B cell (primary cell): Measurements from ENCODE around the gene XRRA1. TPM values are rescaled to one million over a fixed set of nuclear protein-coding genes. Genes with fewer than 3 reads are reported as not detected.

Experiments
- ATAC-seq: fragments of 200-7000 bp; cut with Tn5 transposase; one replicate; pipeline ENCODE4 v1.10.0; 2021; ENCODE audit warnings: low read depth, mild to moderate bottlenecking, moderate number of reproducible peaks, moderate library complexity
- CTCF ChIA-PET: fragments of 350-600 bp; sonication (Branson Sonifier 250); formaldehyde crosslinking; loops from one replicate; lab custom pipeline; 2021; ENCODE audit warnings: antibody characterized with exemption, inconsistent platforms; lab: Charles Lee
- POLR2A ChIA-PET: fragments of 350-600 bp; sonication (Branson Sonifier 250); formaldehyde crosslinking; loops from one replicate; lab custom pipeline; 2021; ENCODE audit warnings: antibody characterized with exemption; lab: Charles Lee
- DNase-seq: peaks from one replicate; pipeline ENCODE4 v3.0.0; 2013
- H2AFZ ChIP-seq: 2 replicates; pipeline ENCODE4 v1.6.1; 2012; ENCODE audit warnings: mild to moderate bottlenecking, low read depth, low read length; ENCODE audit not compliant: insufficient read depth, poor library complexity, severe bottlenecking
- H3K27ac ChIP-seq, 2 donors: 1 replicate in 1 of 2; 2 replicates in 1 of 2; pipeline ENCODE4 v1.5.1; 2012 to 2013; ENCODE audit warnings: low read length in 2 of 2, mild to moderate bottlenecking in 2 of 2, moderate library complexity in 1 of 2
- H3K27me3 ChIP-seq, 4 experiments: fragments of 200-600 bp in 1 of 4; sonication (generic) in 1 of 4; replicated peaks in 1 of 4; 1 replicate in 2 of 4; 2 replicates in 2 of 4; pipeline versions ENCODE4 v1.6.1 to v1.7.0; 2013 to 2016; ENCODE audit warnings: low read length in 3 of 4, mild to moderate bottlenecking in 2 of 4, mixed read lengths in 1 of 4, moderate library complexity in 1 of 4; ENCODE audit not compliant: insufficient read depth in 4 of 4, control insufficient read depth in 3 of 4; ENCODE audit errors: control extremely low read depth in 1 of 4
- H3K36me3 ChIP-seq, 2 experiments: replicated peaks in 1 of 2; 1 replicate in 1 of 2; 2 replicates in 1 of 2; pipeline versions ENCODE4 v1.6.1 to v1.7.1; 2013; ENCODE audit warnings: low read length in 1 of 2; ENCODE audit not compliant: insufficient read depth in 2 of 2, control insufficient read depth in 1 of 2; ENCODE audit errors: control extremely low read depth in 1 of 2, extremely low read depth in 1 of 2
- H3K4me1 ChIP-seq, 2 donors: fragments of 200-600 bp in 1 of 2; sonication (generic) in 1 of 2; 1 replicate in 1 of 2; 2 replicates in 1 of 2; pipeline versions ENCODE4 v1.5.1 to v1.6.1; 2013 to 2017; ENCODE audit warnings: low read length in 2 of 2; ENCODE audit not compliant: control insufficient read depth in 2 of 2, insufficient read depth in 2 of 2
- H3K4me2 ChIP-seq: replicated peaks from 2 replicates; pipeline ENCODE3; 2012; ENCODE audit warnings: mild to moderate bottlenecking, low read depth, low read length; ENCODE audit not compliant: poor library complexity, severe bottlenecking
- H3K4me3 ChIP-seq, 5 experiments: fragments of 200-600 bp in 1 of 5; sonication (generic) in 1 of 5; 1 replicate in 3 of 5; 2 replicates in 2 of 5; pipeline versions ENCODE4 v1.5.1 to v1.7.0; 2011 to 2016; ENCODE audit warnings: low read length in 4 of 5, mild to moderate bottlenecking in 4 of 5, low read depth in 2 of 5, control low read depth in 1 of 5, moderate library complexity in 1 of 5; ENCODE audit not compliant: insufficient read depth in 1 of 5; ENCODE audit errors: control extremely low read depth in 1 of 5, extremely low read depth in 1 of 5
- H3K79me2 ChIP-seq: fragments of 200-600 bp; sonication (generic); one replicate; pipeline ENCODE4 v1.6.0; 2016; ENCODE audit warnings: low read length; ENCODE audit not compliant: control insufficient read depth, insufficient read depth
- H3K9ac ChIP-seq: fragments of 200-600 bp; sonication (generic); 2 replicates; pipeline ENCODE4 v1.6.1; 2017; ENCODE audit warnings: mild to moderate bottlenecking, low read length, moderate library complexity
- H3K9me3 ChIP-seq, 3 donors: one replicate each; pipeline versions ENCODE4 v1.6.1 to v1.7.1; 2013; ENCODE audit warnings: low read length in 2 of 3; ENCODE audit not compliant: control insufficient read depth in 2 of 3, insufficient read depth in 1 of 3; ENCODE audit errors: control extremely low read depth in 1 of 3
- H4K20me1 ChIP-seq: 2 replicates; pipeline ENCODE4 v1.6.0; 2012; ENCODE audit warnings: mild to moderate bottlenecking, low read length; ENCODE audit not compliant: insufficient read depth, control insufficient read depth, poor library complexity, severe bottlenecking
- H3K27ac Mint-ChIP-seq: one replicate; pipeline ENCODE4 v1.8.0; 2021; ENCODE audit warnings: mixed read lengths
- H3K27me3 Mint-ChIP-seq: one replicate; pipeline ENCODE4 v1.8.0; 2021; ENCODE audit warnings: mixed read lengths
- H3K4me1 Mint-ChIP-seq: one replicate; pipeline ENCODE4 v1.8.0; 2021; ENCODE audit warnings: mixed read lengths
- H3K4me3 Mint-ChIP-seq: one replicate; pipeline ENCODE4 v1.8.0; 2021; ENCODE audit warnings: mixed read lengths
- H3K9me3 Mint-ChIP-seq: one replicate; pipeline ENCODE4 v1.8.0; 2022; ENCODE audit warnings: mixed read lengths; ENCODE audit not compliant: insufficient read depth
- EZH2 ChIP-seq: IDR thresholded peaks from 2 replicates; pipeline ENCODE4 v1.6.1; 2012; ENCODE audit warnings: borderline replicate concordance, low read depth, mild to moderate bottlenecking, moderate library complexity, low read length; ENCODE audit not compliant: insufficient read depth, poor library complexity, severe bottlenecking
- WGBS: methylation state at CpG from one replicate; pipeline ENCODE4 v1.1.5; 2013; ENCODE audit warnings: missing lambda C conversion rate; ENCODE audit not compliant: insufficient coverage; 5-methylcytosine and 5-hydroxymethylcytosine counted together
- intact Hi-C: fragments of 100-400 bp; cut with micrococcal nuclease; formaldehyde crosslinking; loops from one replicate; pipeline ENCODE4 v1.10.0; 2022
- polyA plus RNA-seq: library from polyadenylated mRNA; depleted of rRNA; stranded (reverse); fragments of >200 nt; gene quantifications from 2 replicates; pipeline ENCODE4 v1.2.3, GENCODE V29; 2012
- total RNA-seq, 2 donors: library from RNA; stranded (reverse); fragments of 120-200 nt in 1 of 2; gene quantifications; 1 replicate in 1 of 2; 2 replicates in 1 of 2; pipeline versions ENCODE4 v1.2.3 to v1.2.4, GENCODE V29; 2013 to 2022
- TF ChIP-seq, protein P1 (sequence below): fragments of 200-600 bp; IDR thresholded peaks from one replicate; pipeline ENCODE4 v1.8.0; 2022; ENCODE audit warnings: antibody characterized with exemption, mild to moderate bottlenecking

The XRRA1 gene
- total and polyA plus RNA-seq, 2 donors (not counting 1 experiment from before 2014, with no cell fraction given) = 6.9 to 80.8 TPM

DNA sequence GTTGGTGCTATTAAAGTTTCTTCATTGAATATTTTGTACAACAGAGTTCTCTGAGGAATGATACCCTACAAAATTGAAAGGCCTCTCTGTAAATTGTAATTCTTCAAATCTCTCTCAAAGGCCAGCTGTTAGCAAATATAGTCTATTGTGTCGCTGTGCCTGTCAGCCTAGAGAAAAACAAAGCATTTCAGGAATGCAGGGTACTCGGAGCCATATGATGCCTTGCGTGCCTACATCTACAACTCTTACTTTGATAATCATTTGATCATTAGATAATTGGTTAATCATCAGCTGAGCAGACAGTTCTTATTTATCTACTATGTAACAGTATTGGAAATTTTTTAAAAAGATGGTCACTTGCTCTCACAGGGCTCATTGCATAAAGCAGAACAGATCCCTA lies 132.9 kb downstream of the XRRA1 start:
- Histone ChIP-seq H3K36me3 (peaks cover 18 to 64% of the 10 kb centered on the region in 2 experiments), H3K27ac (no peak overlapping the region), H3K27me3 (no peaks in the 10 kb centered on the region), H3K9me3 (no peaks in the 10 kb centered on the region), H3K4me1 (no peaks in the 10 kb centered on the region), H3K79me2 (peaks cover 21% of the 10 kb centered on the region), H3K4me2 (no peak overlapping the region), H3K4me3 (no peak overlapping the region), H4K20me1 (peaks cover 7% of the 10 kb centered on the region), H3K9ac (no peak overlapping the region), H2AFZ (no peak overlapping the region)
- no peak for ATAC-seq
- DNase-seq = no peak
- intact Hi-C loops = no loop called here
- no peaks in the 10 kb centered on the region for H3K4me1 Mint-ChIP-seq
- CTCF ChIA-PET = interaction anchor here (0.9 kb wide), 1 partner anchor 113 kb away, joined by 3 read pairs; no protein-coding TSS in a partner anchor
- POLR2A ChIA-PET = no interaction called here
- no peak overlapping the region for H3K27ac Mint-ChIP-seq
- WGBS = no CpG with 5 or more reads among the region's 3 CpGs
- no peak overlapping the region for H3K4me3 Mint-ChIP-seq
- TF ChIP-seq EZH2 = no peak
- TF ChIP-seq, protein P1, sequence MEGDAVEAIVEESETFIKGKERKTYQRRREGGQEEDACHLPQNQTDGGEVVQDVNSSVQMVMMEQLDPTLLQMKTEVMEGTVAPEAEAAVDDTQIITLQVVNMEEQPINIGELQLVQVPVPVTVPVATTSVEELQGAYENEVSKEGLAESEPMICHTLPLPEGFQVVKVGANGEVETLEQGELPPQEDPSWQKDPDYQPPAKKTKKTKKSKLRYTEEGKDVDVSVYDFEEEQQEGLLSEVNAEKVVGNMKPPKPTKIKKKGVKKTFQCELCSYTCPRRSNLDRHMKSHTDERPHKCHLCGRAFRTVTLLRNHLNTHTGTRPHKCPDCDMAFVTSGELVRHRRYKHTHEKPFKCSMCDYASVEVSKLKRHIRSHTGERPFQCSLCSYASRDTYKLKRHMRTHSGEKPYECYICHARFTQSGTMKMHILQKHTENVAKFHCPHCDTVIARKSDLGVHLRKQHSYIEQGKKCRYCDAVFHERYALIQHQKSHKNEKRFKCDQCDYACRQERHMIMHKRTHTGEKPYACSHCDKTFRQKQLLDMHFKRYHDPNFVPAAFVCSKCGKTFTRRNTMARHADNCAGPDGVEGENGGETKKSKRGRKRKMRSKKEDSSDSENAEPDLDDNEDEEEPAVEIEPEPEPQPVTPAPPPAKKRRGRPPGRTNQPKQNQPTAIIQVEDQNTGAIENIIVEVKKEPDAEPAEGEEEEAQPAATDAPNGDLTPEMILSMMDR = no peak
- no peaks in the 10 kb centered on the region for H3K27me3 Mint-ChIP-seq
- H3K9me3 Mint-ChIP-seq = no peaks in the 10 kb centered on the region

DNA sequence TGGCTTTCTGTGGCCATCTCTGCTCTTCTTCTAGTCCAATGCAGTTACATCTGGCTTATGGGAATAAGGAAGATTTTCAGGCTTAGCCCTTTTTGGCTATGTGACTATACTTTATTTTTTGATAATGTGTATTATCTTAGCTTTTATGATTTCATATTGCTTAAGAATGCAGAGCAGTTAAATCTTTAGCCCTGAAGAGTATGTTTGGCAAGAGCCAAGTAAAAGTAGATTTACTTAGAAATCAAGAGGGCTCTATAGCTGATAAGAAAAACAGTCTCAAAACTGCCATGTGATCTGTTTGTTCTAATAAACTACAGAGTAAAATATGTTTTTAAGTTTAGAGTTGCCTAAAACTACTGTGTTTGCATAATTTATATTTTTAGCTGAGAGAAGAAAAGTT lies 139.1 kb downstream of the XRRA1 start:
- no peaks in the 10 kb centered on the region for H3K9me3 ChIP-seq
- TF ChIP-seq, protein P1 = no peak
- no peak for TF ChIP-seq EZH2
- POLR2A ChIA-PET = no interaction called here
- Mint-ChIP-seq H3K27me3 (no peaks in the 10 kb centered on the region), H3K4me1 (peaks cover 6% of the 10 kb centered on the region), H3K4me3 (no peak overlapping the region), H3K9me3 (no peaks in the 10 kb centered on the region), H3K27ac (no peak overlapping the region)
- intact Hi-C loops = no loop called here
- peaks cover 32% of the 10 kb centered on the region for H4K20me1 ChIP-seq
- H3K27ac ChIP-seq = no peak overlapping the region
- peaks cover 10 to 25% of the 10 kb centered on the region in 2 experiments for H3K36me3 ChIP-seq
- no peak overlapping the region for H3K4me3 ChIP-seq
- peaks cover 16% of the 10 kb centered on the region for H3K79me2 ChIP-seq
- ATAC-seq (no peak), DNase-seq (no peak)
- no peak overlapping the region for H3K9ac ChIP-seq
- no peak overlapping the region for H3K4me2 ChIP-seq
- H3K4me1 ChIP-seq = no peaks in the 10 kb centered on the region
- no peak overlapping the region for H2AFZ ChIP-seq
- no peaks in the 10 kb centered on the region for H3K27me3 ChIP-seq
- CTCF ChIA-PET = no interaction called here
